ENCODE data around the gene CASS4.
"Not testable (repeated sequence)": the region's sequence is repeated elsewhere in the genome, so short reads cannot be mapped to it uniquely, and the experiment has no call there.

The CASS4 gene, protein sequence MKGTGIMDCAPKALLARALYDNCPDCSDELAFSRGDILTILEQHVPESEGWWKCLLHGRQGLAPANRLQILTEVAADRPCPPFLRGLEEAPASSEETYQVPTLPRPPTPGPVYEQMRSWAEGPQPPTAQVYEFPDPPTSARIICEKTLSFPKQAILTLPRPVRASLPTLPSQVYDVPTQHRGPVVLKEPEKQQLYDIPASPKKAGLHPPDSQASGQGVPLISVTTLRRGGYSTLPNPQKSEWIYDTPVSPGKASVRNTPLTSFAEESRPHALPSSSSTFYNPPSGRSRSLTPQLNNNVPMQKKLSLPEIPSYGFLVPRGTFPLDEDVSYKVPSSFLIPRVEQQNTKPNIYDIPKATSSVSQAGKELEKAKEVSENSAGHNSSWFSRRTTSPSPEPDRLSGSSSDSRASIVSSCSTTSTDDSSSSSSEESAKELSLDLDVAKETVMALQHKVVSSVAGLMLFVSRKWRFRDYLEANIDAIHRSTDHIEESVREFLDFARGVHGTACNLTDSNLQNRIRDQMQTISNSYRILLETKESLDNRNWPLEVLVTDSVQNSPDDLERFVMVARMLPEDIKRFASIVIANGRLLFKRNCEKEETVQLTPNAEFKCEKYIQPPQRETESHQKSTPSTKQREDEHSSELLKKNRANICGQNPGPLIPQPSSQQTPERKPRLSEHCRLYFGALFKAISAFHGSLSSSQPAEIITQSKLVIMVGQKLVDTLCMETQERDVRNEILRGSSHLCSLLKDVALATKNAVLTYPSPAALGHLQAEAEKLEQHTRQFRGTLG

DNA sequence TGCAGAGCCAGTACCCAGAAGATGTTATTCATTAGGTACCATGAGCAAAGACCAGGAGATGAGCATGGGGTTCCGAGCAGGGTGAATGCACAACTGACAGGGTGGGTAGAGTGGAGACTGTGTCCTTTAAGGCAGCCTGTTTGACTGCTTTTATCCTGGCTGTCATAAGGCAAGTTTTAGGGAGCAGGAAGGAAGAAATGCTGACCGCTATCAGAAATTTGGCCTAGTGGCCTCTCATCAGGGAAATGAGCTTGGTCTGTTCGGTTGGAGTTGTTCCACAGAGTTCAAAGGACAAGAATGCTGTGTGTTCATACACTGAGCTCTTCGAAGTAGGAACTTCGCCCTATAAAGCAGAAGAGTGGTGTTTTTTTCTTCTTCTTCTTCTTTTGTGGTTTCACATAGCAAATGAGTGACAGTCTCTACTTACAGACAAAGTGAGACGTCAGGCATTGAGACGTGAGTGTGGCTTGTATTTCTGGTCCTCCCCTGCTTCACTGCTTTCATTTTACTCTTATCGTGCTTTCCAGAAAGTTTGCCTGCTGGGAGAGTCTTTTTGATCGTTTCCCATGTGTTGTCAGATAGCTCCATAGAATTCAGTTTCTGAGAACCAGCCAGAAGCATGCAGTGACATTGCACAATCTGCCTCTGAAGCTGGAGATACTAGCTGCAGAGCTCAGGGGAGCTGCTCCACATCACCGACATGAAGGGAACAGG lies at the start of gene CASS4:
Gene CASS4 (plus strand): TSS at position 502 of the 714 bp plus-strand sequence. CDS start 199 bp downstream, at position 701.
- DNase-seq, result no peak

DNA sequence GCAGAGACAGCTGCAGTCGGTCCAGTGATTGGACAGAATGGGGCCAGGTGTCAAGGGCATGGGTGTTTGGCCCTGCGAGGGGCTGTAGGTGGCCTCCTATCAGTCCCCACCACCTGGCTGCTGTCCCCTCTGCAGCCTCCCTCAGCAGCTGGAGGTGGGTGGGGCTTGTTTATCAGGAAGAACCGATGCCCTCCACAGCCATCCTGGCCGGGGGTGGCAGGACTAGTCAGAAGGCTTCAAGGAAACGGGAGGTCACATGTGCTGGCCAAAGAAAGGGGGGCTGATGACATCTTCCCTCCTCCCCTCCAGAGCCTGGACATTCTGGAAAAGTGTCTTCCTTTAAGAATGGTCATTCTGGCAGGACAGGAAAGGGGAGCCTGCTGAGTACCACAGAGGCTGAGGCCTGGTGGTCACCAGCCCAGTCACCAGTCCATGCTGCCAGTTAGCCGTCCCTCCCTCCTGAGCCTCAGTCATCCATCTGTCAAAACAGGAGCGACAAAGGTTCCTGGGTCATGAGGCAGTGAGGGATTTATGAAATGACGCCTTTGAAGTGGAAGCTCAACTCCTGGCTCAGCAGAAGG lies 49.1 kb upstream of the CASS4 start:
- DNase-seq, result no peak

DNA sequence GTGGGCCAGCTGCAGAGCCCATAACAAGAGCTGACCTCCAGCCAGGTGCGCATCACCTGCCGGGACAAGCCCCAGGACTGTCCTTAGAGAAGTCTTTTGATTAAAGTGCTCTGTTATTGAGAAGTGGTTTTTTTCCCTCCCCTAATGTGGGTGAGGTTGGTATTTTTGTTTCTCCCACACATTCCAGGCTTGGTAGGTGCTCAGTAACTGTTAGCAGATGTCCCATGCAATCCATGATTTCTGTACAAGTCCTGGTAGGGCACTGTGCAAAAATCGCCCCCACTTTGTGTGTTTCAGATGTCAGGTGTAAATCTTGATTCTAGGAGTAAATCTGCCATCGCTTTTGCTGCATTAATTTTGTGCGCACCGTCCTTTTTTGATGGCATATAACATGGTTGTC lies 48.6 kb upstream of the CASS4 start:
- no peak for DNase-seq

DNA sequence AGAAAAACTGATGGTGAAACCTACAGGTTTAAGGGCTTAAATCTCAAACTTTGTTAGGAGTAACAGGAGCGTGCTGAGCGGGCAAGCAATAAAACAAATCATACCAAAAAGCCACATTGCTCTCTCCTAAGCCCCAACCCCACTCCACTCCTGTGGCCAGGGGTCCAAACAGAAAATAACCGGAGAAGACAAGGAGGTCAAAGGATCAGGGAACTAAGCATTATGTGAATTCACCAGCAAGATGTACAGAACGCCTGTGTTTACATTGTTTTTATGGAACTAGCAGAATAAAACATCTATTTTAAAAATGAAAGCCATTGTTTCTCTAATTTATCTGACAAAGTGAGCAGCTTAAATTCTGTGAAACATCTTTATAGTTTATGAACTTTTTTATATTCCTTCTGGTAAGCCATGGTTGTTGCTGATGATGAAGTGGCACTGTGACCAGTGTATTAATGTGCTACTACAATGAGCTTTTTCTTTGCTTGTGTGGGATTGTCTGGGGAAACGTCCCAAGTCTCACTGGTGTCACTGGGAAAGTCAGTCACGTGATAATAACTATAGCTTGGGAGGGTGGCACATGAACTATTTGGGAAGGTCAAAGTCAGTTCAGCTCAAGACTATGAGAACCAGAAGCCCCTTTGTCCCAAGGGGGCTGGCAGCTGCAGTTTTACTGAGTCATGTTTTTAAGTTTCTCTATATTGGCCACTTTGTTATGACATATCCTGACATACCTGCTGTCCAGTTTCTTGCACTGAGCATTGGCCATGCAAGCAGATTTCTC lies 43.5 kb upstream of the CASS4 start:
- no peak for DNase-seq

DNA sequence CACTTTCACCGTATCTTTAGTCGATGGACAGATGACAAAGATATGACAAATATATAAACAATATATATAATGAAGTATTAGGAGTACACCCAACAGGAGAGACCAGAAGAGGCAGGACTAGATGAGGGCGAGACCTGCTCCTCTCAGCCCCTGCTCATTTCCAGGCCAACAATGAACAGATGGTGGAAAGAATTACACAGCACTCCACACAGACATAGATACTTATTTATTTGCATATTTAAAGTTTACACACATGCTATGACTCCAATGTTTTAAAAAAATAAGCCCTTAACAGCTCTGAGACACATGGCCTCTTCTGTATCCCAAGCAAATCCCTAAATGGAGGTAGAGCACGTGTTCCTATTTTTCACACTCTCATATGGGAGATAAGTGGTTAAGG lies 42.9 kb upstream of the CASS4 start:
- DNase-seq, result no peak

DNA sequence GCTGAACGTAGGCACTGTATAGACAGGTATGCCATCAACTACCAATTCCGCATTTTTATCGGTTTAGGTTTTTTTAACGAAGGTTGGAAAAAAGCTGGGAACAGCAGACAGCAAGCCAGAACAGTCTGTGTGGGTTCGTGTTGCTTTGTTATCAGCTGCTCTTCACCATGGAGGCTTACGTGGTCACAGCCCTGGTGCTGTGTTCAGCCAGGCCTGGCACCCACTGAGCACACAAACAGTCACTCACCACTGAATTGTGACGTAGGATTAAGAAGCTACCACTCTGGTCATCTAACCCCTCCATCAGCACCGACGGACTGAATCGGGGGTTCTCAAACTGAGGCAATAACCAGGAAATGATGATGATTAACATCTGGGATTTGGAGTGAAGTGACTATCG lies 40.1 kb upstream of the CASS4 start:
- no peak for DNase-seq

DNA sequence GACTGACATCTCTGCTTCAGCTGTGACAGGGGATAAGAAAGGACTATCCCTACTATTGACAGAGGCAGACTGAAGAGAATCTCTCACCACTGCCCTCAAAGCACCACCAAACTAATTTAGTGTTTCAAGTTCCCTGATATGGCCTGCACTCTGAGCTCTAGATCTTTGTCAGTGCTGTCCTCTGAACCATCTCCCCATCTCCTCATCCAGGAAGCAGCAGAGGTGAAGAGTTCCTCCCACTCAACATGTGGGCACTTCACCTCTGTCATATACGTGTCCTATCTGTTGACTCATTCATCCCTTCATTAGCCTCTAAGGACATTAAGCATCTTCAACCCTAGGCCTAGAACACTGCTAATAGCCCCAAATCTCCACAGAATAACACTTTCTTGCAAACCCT lies 39.2 kb upstream of the CASS4 start:
- DNase-seq, result no peak

DNA sequence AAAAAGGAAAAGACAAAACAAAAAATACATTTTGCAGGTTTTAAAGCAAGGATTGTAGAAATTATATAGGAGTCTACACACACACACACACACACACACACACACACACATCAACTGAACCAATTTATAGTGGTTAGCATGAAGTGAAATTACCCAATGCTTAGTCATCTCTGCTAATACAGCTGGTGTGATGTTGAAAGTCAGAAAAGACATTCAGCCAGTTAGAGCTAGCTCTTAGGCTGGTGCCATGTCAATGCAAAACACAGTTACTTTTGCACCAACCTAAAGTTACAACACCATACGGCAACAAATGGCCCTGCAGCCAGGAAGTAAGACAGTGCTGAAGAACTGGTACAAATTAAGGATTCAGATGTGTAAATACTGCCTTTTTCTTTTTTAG lies 38.1 kb upstream of the CASS4 start:
- no peak for DNase-seq

DNA sequence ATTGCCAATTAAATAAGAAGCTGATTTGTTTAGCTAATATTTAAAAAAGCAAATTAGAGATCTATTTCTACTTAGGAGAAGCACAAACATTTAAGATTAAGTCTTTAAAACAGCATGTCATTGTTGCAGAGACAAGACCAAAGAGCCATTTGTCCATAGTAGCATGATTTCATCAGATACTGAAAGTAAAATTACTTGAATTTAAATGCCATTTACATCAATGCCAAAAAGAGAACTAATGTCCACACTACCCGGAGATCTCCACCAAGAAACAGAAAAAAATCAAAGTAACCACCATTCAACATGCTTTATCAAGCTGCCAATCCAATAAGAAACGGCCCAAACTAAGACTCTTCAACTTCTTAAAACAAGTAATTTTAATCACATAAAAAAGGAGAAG lies 35.7 kb upstream of the CASS4 start:
- no peak for DNase-seq

DNA sequence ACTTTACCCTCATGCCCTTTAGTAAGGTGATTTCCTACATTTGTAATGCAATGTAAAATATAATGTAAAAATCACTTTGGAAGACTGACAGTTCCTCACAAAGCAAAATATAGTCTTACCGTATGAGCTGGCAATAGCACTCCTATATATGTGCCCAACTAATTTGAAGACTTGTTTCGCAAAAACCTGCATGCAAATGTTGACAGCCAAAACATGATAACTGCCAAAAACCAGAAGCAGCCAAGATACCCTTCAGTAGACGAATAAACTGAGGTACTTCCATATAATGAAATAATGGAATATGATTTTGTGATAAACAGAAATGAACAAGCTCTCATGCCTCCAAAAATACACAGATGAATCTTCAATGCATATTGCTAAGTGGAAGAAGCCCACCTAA lies 33.7 kb upstream of the CASS4 start:
- DNase-seq, result no peak

DNA sequence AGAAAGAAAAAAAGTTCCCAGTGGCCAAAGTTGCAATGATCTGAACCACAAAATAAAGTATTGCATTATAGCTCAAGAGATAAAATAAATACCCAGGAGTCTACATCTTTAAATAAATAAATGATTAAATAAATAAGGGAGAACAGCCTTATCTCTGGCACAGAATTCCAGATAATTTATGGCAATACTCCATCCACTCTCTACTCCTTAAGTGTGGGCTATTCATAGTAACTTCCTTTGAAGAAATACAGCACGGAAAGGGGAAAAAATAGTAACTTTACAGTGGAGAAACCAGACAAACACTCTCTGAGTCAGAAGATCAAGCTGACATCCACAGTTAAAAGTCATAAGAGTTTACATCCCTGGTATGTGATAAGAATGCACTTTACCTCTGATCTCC lies 31.7 kb upstream of the CASS4 start:
- DNase-seq, result no peak

DNA sequence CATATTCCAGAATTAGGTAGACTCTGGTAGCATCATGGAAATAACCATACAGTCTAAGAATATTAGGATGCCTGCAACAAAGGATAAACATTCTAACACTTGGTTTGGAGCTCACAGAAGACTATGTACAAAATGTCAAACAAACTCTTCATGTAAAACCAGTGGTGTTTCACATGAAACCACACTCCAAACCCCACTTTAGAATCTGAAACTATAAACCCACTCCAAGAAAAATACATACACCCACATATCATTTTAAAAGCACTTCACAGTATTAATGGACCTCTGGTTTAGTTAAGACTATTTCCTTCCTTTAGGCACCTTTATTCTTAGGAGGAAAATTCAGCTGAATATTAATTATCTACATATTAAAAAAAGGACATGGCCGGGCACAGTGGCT lies 30.6 kb upstream of the CASS4 start:
- DNase-seq, result no peak

DNA sequence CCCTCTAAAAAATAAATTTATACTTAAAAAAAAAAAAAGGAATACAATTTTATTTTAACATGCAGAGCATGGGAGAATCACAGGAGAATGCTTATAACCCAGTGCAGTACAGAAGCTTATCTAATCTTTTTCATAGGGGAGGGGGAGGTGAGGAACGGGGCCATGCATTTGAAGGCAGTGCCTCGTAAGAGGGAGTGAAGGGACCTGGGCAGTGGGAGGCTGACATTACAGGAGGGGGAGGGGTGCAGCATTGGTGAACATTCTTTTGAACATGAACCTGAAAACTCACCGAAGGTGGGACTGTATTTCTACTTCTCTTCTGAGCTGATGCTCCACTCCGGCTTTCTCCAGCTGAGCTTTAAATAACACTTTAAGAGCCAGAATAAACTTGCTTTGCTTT lies 29.4 kb upstream of the CASS4 start:
- DNase-seq, result no peak

DNA sequence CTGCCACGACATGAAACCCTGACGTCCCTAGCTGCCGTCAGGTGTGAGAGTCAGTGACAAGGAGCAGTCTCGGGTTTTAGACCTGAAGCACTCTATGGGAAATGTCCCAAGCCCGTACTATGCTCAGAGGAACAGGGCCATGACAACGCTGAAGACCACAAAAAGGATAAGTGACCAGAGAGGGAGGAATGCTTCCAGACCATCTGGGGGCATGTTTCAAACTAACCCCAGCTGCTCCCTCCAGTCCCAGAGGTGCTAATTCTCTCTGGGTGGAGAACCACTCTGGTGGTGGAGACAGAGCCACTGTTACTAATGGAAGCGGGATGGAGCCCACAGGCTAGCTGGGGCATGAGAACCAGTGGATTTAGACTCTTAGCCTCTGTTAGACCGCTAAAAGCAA lies 28.7 kb upstream of the CASS4 start:
- no peak for DNase-seq

DNA sequence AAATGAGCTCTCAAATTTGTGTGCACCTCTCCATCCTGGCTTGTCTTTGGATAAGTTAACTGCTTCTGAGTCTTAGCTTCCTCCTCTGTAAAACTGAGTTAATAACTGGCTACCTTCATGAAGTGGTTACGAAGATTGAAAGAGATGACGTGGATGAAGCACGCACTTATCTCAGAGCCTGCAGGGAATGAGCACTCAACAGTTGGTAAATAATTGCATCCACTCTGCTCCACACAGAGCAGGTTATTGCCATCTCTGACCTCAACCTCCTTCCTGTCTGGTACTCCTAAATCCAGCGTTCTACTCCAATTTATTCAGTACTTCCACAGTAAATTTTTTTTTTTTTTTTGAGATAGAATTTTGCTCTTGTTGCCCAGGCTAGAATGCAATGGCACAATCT lies 26.9 kb upstream of the CASS4 start:
- DNase-seq, result no peak

DNA sequence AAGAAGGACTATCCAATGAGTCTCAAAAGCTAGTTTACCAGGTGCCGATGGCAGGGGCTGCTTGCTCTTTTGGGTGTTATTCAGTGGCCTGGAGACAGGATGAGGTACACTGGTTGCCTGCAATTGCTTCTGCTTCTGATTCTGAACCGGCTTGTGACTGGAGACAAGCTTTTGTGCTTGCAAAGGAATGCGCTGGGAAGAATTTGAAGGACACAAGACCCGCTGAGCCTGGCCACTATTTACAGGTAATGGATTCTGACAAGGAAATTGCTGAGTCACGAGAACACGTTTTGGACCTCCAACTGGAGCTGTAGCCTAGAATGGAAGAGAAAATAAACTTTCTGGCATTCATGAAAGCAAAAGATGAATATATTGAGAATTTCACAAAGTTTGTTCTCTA lies 25.8 kb upstream of the CASS4 start:
- DNase-seq, result no peak

DNA sequence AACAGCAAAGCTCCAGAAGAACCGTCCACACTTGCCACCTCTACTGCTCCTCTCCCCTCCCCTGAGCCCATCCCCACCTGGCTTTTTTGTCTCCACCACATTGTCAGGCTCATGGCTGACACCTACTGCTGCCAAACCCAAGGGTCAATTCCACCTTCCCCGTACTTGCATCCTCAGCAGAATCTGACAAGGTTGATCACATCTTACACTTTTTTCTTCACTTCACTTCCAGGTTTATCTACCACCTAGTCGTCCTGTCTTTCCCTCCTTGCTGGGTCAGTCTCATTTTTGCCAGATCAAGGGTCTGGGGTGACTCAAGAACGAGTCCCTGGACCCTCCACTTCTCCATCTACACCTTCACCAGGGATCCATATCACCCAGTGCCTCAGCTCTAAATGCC lies 23.2 kb upstream of the CASS4 start:
- no peak for DNase-seq

DNA sequence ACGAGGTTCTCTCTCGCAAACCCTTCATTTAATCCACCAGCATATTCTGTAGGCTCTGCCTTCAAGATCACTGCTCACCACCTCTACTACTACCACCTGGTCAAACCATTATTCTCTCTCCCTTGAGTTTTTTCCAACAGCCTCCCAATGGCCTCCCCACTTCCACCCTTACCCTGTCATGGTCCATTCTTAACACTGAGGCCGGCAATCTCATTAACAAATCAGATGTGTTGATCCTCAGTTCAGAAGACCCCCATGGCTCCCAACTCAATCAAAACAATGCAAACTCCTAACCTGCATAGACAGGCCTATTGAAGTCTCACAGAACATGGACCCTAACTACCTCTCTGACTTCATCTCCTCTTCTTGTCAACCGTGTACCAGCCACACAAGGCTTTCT lies 22.3 kb upstream of the CASS4 start:
- DNase-seq, result no peak

DNA sequence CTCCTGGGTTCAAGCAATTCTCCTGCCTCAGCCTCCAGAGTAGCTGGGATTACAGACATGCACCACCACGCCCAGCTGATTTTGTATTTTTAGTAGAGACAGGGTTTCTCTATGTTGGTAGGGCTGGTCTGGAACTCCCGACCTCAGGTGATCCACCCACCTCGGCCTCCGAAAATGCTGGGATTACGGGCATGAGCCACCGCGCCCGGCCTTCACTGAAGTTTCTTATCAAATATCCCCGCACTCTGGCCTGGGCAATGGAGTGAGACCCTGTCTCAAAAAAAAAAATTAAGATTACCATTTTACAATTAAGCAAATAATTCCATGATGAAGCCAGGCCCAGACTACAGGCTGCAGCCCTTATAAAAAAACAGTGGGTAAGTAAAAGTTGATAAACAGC lies 21.7 kb upstream of the CASS4 start:
- DNase-seq, result not testable (repeated sequence)

DNA sequence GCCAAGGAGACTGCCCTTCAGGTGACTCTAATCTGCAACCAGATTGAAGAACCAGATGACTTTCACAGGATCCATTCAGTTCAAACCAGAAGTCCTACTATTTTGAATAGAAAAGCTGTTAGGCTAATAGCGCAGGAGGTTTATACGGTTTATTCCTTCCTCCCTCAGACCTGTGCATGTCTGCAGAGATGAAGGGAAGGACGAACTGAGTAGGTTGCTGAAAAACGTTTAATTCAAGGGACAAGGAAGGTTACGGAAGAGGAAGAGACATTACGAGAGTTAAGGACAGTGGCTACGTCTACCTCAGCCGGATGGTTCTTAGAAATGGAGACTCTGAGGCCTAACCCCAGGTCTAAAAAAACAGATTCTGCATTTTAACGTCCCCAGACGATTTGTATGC lies 21.0 kb upstream of the CASS4 start:
- no peak for DNase-seq

DNA sequence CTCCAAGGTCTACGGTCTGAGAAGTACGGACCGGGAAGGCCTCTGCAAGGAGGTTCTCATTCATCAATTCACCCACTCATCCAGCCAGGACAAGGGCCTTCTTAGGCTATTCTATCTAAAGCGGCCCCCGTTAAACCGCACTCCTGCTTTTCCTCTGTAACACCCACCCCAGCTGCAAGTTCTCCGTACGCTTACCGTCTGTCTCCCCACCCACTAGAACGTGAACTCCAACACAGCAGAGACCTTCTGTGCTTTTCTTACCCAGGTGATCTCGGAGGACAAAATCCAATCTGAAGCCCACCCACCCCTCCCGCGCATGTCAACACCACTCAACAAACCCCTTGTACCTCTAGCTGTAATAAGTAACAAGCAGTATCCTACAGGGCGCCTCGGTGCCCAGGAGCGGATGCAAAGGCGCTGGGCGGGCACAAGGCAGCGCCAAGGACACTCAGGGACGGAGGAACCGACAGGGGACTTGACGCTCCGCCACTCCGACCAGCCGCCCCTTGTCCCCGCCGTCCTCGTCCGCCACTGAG lies 20.4 kb upstream of the CASS4 start:
- no peak for DNase-seq
